ENCODE measurements around the gene POLR3A.
"Not testable (repeated sequence)": the region's sequence is repeated elsewhere in the genome, so short reads cannot be mapped to it uniquely, and the experiment has no call there.

The POLR3A gene

GRCh38 chr10:78029269-78030226 lies at the start of gene POLR3A:
TSS of gene POLR3A (minus strand) at chr10:78029515. CDS start at chr10:78029407, 108 bp downstream.
- DNase-seq: peak; percentile 78 to 86

GRCh38 chr10:78078539-78079330 lies 49.4 kb upstream of the POLR3A start:
- DNase-seq: no peak

GRCh38 chr10:78075806-78076205 lies 46.5 kb upstream of the POLR3A start:
- not testable (repeated sequence) for DNase-seq

GRCh38 chr10:78072504-78072903 lies 43.2 kb upstream of the POLR3A start:
- no peak for DNase-seq

- no peak for DNase-seq
Observed at GRCh38 chr10:78071857-78072179, 42.5 kb upstream of the POLR3A start.

- DNase-seq: no peak
Observed at GRCh38 chr10:78071140-78071856, 42.0 kb upstream of the POLR3A start.

GRCh38 chr10:78070726-78071125 lies 41.4 kb upstream of the POLR3A start:
- DNase-seq: no peak

- not testable (repeated sequence) for DNase-seq
Observed at GRCh38 chr10:78070064-78070463, 40.7 kb upstream of the POLR3A start.

- DNase-seq: no peak
Observed at GRCh38 chr10:78069151-78069550, 39.8 kb upstream of the POLR3A start.

GRCh38 chr10:78066728-78067430 lies 37.6 kb upstream of the POLR3A start:
- no peak for DNase-seq

- DNase-seq: no peak
Observed at GRCh38 chr10:78066012-78066411, 36.7 kb upstream of the POLR3A start.

GRCh38 chr10:78065611-78066010 lies 36.3 kb upstream of the POLR3A start:
- DNase-seq: no peak

- not testable (repeated sequence) for DNase-seq
Observed at GRCh38 chr10:78064919-78065318, 35.6 kb upstream of the POLR3A start.

GRCh38 chr10:78063236-78063635 lies 33.9 kb upstream of the POLR3A start:
- no peak for DNase-seq

- DNase-seq: no peak
Observed at GRCh38 chr10:78062296-78062695, 33.0 kb upstream of the POLR3A start.

GRCh38 chr10:78059906-78060702 lies 30.8 kb upstream of the POLR3A start:
- DNase-seq: no peak

GRCh38 chr10:78058562-78058961 lies 29.2 kb upstream of the POLR3A start:
- DNase-seq: no peak

GRCh38 chr10:78053211-78053868 lies 24.0 kb upstream of the POLR3A start:
- no peak for DNase-seq

GRCh38 chr10:78049851-78050250 lies 20.5 kb upstream of the POLR3A start:
- DNase-seq: no peak

GRCh38 chr10:78047314-78047891 lies 18.1 kb upstream of the POLR3A start:
- peak; percentile 52 to 55 for DNase-seq
